Esophagus squamous epithelium (tissue), 5 donors: ENCODE data around the gene SLIT1. TPM values are rescaled to one million over a fixed set of nuclear protein-coding genes. Genes with fewer than 3 reads are reported as not detected.

Source experiments
- DNase-seq: peaks from one replicate; lab custom pipeline; 2025; lab: John Stamatoyannopoulos, UW
- H3K27ac ChIP-seq, 4 donors: fragments of 200-600 bp; sonication (generic); one replicate each; pipeline ENCODE4 v1.5.1; 2016 to 2019; ENCODE audit warnings: mild to moderate bottlenecking in 1 of 4
- H3K27me3 ChIP-seq, 4 donors: fragments of 200-600 bp; sonication (generic); 1 replicate in 3 of 4; 2 replicates in 1 of 4; pipeline versions ENCODE4 v1.5.1 to v1.6.0; 2017 to 2021; ENCODE audit warnings: antibody characterized with exemption in 1 of 4
- H3K36me3 ChIP-seq, 3 donors: fragments of 200-600 bp; sonication (generic); one replicate each; pipeline ENCODE4 v1.5.1; 2016 to 2019
- H3K4me1 ChIP-seq, 3 donors: fragments of 200-600 bp; sonication (generic); one replicate each; pipeline ENCODE4 v1.5.1; 2017 to 2019
- H3K4me3 ChIP-seq, 4 donors: fragments of 200-600 bp; sonication (generic); 1 replicate in 3 of 4; 2 replicates in 1 of 4; pipeline ENCODE4 v1.5.1; 2016 to 2019; ENCODE audit warnings: mild to moderate bottlenecking in 2 of 4, moderate library complexity in 1 of 4
- H3K9me3 ChIP-seq, 3 donors: fragments of 200-600 bp; sonication (generic); one replicate each; pipeline ENCODE4 v1.5.1; 2016 to 2019
- POLR2A ChIP-seq, 4 donors: fragments of 450-650 bp; IDR thresholded peaks; one replicate each; pipeline ENCODE4 v1.6.1; 2017; ENCODE audit warnings: antibody characterized with exemption in 4 of 4, mild to moderate bottlenecking in 4 of 4, moderate library complexity in 3 of 4
- WGBS, 2 donors: methylation state at CpG; one replicate each; pipeline ENCODE4 v1.1.5; 2018; 5-methylcytosine and 5-hydroxymethylcytosine counted together
- intact Hi-C: fragments of 100-400 bp; cut with DNase I; formaldehyde crosslinking; loops from one replicate; pipeline ENCODE4 v1.15.0; 2022
- total RNA-seq, 4 donors: library from RNA; depleted of rRNA; stranded (reverse); fragments of >200 nt; gene quantifications; one replicate each; pipeline ENCODE4 v1.1.0, GENCODE V29; 2016
- TF ChIP-seq, protein P1 (sequence below), 6 experiments: fragments of 450-650 bp in 4 of 6; fragments of 200-600 bp in 2 of 6; sonication (generic) in 2 of 6; IDR thresholded peaks; one replicate each; pipeline ENCODE4 v1.5.1; 2016 to 2019; ENCODE audit warnings: antibody characterized with exemption in 6 of 6, mild to moderate bottlenecking in 4 of 6, moderate library complexity in 4 of 6
- donor health status: DM: yes; HTN: yes; CAD: no.

The SLIT1 gene
- total RNA-seq, 4 donors from 2014 or later, result not detected

DNA sequence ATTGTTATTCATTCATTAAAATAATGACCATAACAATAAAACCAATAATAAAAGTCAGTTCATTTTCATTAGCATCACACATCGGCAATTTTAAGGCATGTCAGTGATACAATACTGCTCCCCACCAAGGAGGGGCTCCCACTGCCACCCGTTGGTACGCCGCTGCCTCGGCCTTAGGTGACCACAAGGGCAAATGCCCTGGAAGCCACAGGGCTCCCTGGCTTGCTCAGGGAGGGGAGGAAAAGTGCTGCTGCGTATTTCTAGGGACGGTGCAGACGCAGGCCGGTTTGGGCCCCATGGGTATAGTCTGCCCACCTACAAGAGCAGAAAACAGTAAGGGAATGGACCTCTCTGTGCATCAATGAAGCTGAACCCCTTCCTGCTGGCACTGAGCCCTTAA lies 85.1 kb downstream of the SLIT1 start:
- Histone ChIP-seq H3K4me1 (peaks cover 0 to 12% (median 0%) of the 10 kb centered on the region in 3 donors), H3K27ac (no peak overlapping the region), H3K27me3 (peaks cover 0 to 56% (median 0%) of the 10 kb centered on the region in 4 donors), H3K4me3 (no peak overlapping the region), H3K9me3 (no peaks in the 10 kb centered on the region), H3K36me3 (no peaks in the 10 kb centered on the region)
- 82 to 92% methylated on average over 7 to 9 of the region's 9 CpGs for WGBS, 2 donors
- TF ChIP-seq POLR2A (IDR thresholded peaks at IDR 0.05), result no peak
- TF ChIP-seq, protein P1, sequence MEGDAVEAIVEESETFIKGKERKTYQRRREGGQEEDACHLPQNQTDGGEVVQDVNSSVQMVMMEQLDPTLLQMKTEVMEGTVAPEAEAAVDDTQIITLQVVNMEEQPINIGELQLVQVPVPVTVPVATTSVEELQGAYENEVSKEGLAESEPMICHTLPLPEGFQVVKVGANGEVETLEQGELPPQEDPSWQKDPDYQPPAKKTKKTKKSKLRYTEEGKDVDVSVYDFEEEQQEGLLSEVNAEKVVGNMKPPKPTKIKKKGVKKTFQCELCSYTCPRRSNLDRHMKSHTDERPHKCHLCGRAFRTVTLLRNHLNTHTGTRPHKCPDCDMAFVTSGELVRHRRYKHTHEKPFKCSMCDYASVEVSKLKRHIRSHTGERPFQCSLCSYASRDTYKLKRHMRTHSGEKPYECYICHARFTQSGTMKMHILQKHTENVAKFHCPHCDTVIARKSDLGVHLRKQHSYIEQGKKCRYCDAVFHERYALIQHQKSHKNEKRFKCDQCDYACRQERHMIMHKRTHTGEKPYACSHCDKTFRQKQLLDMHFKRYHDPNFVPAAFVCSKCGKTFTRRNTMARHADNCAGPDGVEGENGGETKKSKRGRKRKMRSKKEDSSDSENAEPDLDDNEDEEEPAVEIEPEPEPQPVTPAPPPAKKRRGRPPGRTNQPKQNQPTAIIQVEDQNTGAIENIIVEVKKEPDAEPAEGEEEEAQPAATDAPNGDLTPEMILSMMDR (IDR thresholded peaks at IDR 0.05), result no peak
- no peak for DNase-seq
- intact Hi-C loops, result no loop called here

DNA sequence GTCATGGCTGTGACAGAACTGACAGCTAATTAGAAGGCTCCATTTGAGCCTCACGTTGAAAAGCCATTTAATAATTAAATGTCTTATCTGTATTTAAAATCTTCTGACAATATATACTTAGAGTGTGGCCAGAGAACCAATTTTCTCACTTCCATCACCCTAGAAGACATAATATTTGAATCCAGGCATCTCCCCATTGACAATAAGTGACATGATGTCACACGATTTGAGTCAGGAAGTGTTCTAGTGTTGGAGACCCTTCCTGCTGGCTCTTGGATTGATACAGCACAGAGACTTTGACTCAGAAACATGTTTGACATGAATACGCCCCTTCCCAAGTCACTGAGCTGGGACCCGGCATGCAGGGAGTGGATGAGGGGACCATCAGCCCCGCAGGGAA lies 85.9 kb downstream of the SLIT1 start:
- H3K36me3 ChIP-seq, result no peaks in the 10 kb centered on the region
- DNase-seq, result no peak
- TF ChIP-seq, protein P1 (IDR thresholded peaks at IDR 0.05), result no peak
- TF ChIP-seq POLR2A (IDR thresholded peaks at IDR 0.05), result no peak
- H3K4me3 ChIP-seq, result no peak overlapping the region
- no peaks in the 10 kb centered on the region for H3K9me3 ChIP-seq
- H3K4me1 ChIP-seq, result peaks cover 0 to 14% (median 0%) of the 10 kb centered on the region in 3 donors
- intact Hi-C loops, result no loop called here
- H3K27me3 ChIP-seq, result peaks cover 0 to 59% (median 0%) of the 10 kb centered on the region in 4 donors
- 36 to 60% methylated on average over 2 to 3 of the region's 5 CpGs for WGBS, 2 donors
- H3K27ac ChIP-seq, result no peak overlapping the region

DNA sequence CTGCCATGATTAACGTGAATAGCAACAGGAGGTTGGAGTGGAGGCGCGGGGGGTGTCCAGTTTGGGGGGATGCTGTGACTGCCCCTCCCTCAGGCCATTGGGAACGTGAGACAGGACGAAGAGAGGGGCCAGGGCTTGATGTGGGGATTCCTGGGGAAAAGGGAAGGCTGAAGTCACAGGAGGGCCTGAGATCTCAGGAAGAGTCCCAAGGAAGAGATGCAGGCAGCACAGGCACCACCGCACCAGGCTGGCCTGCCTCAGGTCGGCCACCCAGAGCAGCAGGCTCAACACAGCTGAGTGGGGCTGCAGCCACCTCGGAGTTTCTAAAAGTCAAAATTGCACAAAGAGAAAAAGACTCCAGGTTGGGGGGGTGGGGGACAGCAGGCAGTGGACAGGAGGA lies 86.7 kb downstream of the SLIT1 start:
- no peak for TF ChIP-seq POLR2A (IDR thresholded peaks at IDR 0.05)
- TF ChIP-seq, protein P1 (IDR thresholded peaks at IDR 0.05), result no peak
- Histone ChIP-seq H3K4me3 (no peak overlapping the region), H3K27ac (no peak overlapping the region), H3K9me3 (no peaks in the 10 kb centered on the region), H3K4me1 (peaks cover 0 to 14% (median 0%) of the 10 kb centered on the region in 3 donors), H3K36me3 (no peaks in the 10 kb centered on the region), H3K27me3 (peaks cover 0 to 56% (median 0%) of the 10 kb centered on the region in 4 donors)
- intact Hi-C loops, result no loop called here
- WGBS, 2 donors, result 67 to 73% methylated on average over 4 to 6 of the region's 8 CpGs
- DNase-seq, result no peak

DNA sequence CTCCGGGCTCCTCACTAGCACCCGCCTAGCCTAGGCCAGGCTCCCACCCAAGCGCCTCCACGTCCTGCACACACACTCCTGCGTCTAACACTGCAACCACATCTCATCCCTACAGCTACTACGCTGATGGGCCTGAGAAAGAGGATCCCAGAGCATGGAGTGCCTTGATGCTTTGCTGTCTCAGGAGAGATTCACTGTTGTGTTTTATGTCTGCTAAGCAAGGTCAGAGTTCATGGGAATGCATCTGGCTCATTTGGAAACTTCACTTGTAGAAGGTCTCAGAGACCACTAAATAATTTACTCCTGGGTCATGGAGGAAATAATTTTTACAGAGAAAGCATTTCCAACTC lies 88.7 kb downstream of the SLIT1 start:
- Histone ChIP-seq H3K36me3 (no peaks in the 10 kb centered on the region), H3K27me3 (peaks cover 0 to 73% (median 0%) of the 10 kb centered on the region in 4 donors), H3K4me1 (peaks cover 0 to 14% (median 0%) of the 10 kb centered on the region in 3 donors), H3K4me3 (no peak overlapping the region), H3K9me3 (no peaks in the 10 kb centered on the region), H3K27ac (no peak overlapping the region)
- DNase-seq, result no peak
- intact Hi-C loops, result no loop called here
- 70 to 86% methylated on average over 6 of the region's 6 CpGs for WGBS, 2 donors
- TF ChIP-seq, protein P1 (IDR thresholded peaks at IDR 0.05), result no peak
- TF ChIP-seq POLR2A (IDR thresholded peaks at IDR 0.05), result no peak

DNA sequence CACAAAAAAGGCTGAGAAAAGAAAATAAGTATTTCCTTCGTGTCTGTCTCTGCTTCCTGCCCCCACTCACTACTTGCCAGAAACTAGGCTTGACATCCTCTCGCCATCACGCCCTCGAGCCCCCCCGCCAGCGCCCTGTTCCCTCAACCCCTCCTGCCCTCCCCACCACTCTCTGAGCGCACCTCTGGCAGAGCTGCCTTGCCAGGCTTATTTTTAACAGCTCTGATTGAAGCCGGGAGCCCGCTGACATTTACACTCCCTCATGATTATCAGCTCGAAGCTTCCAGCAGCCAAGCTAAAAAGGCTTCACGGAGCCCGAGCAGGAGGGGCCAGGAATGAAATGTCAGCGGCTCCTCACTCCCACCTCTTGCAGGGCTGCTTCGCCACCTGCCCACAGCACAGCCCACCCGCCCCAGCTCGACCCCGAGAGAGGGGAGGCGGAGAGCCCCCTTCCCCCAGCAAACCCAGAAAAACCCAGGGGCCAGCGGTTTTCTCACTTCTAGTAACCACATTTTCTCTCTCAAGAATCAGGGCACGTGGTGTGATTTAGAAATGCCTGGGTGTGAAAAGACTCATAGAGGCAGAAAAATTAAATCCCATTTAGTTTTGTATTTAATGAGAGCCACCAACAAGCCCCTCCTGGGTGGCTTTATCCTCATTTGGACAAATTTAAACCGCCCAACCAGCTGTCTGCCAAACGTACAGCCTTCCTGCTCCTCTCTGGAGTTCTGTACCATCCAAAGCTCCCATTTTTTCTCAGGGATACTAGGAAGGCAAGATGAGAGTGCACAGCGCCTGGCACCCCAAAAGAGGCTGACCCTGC lies 89.3 kb downstream of the SLIT1 start:
- Histone ChIP-seq H3K4me3 (no peak overlapping the region), H3K4me1 (peaks cover 0 to 14% (median 0%) of the 10 kb centered on the region in 3 donors), H3K27me3 (peaks cover 0 to 79% (median 0%) of the 10 kb centered on the region in 4 donors), H3K9me3 (no peaks in the 10 kb centered on the region), H3K36me3 (no peaks in the 10 kb centered on the region), H3K27ac (no peak overlapping the region)
- WGBS, 2 donors, result 21 to 29% methylated on average over 13 to 19 of the region's 23 CpGs
- TF ChIP-seq POLR2A (IDR thresholded peaks at IDR 0.05), result no peak
- TF ChIP-seq, protein P1 (IDR thresholded peaks at IDR 0.05), result no peak
- no peak for DNase-seq
- intact Hi-C loops, result no loop called here
